Mucosa of descending colon (tissue), 3 donors: ENCODE results near the gene KCNAB2. TPM values are rescaled to one million over a fixed set of nuclear protein-coding genes. Genes with fewer than 3 reads are reported as not detected.

ENCODE experiments used
- ATAC-seq: fragments of 200-7000 bp; cut with Tn5 transposase; one replicate; pipeline ENCODE4 v1.9.1; 2020; ENCODE audit warnings: mild to moderate bottlenecking, moderate library complexity
- DNase-seq, 3 donors: peaks; one replicate each; pipeline ENCODE4 v3.0.0-alpha.2; 2020
- H3K36me3 ChIP-seq: fragments of 200-600 bp; one replicate; pipeline ENCODE4 v1.8.0; 2021; ENCODE audit warnings: low read depth, mild to moderate bottlenecking
- H3K4me1 ChIP-seq: fragments of 200-600 bp; one replicate; pipeline ENCODE4 v1.8.0; 2021; ENCODE audit warnings: low read depth, mild to moderate bottlenecking
- H3K4me3 ChIP-seq: fragments of 200-600 bp; one replicate; pipeline ENCODE4 v1.8.0; 2021; ENCODE audit warnings: mild to moderate bottlenecking
- H3K9me3 ChIP-seq: fragments of 200-600 bp; one replicate; pipeline ENCODE4 v1.8.0; 2021; ENCODE audit warnings: mild to moderate bottlenecking
- CTCF ChIP-seq: fragments of 200-600 bp; IDR thresholded peaks from one replicate; pipeline ENCODE4 v1.8.0; 2022; ENCODE audit warnings: antibody characterized with exemption, mild to moderate bottlenecking
- intact Hi-C, 2 donors: fragments of 100-400 bp; cut with DNase I in 1 of 2; cut with micrococcal nuclease in 1 of 2; formaldehyde crosslinking; loops; one replicate each; pipeline versions ENCODE4 v1.11.0 to v1.11.1; 2022; cut with DNase I, micrococcal nuclease
- total RNA-seq, 3 donors: library from RNA; stranded (reverse); fragmentation: NEBNext Ultra II Directional in 2 of 3; extraction: Animal tissue kit (Norgen Biotek cat#: 25700) in 2 of 3; gene quantifications; one replicate each; pipeline versions ENCODE4 v1.2.1 to v1.2.4, GENCODE V29; 2021 to 2023
- donor health status: DM: no; HTN: no; CAD: no; lungs with moderate emphysema.
- donor health status: DM: no; HTN: no; CAD: no.
- donor health status: DM: no; HTN: yes; CAD: no.

Gene KCNAB2
- total RNA-seq, 3 donors from 2014 or later = 6.9 to 15.7 (median 11.8) TPM

- Histone ChIP-seq H3K4me1 (no peaks in the 10 kb centered on the region), H3K9me3 (no peaks in the 10 kb centered on the region), H3K36me3 (no peaks in the 10 kb centered on the region), H3K4me3 (no peak overlapping the region)
- no peak for TF ChIP-seq CTCF
- DNase-seq = no peak
- no peak for ATAC-seq
- intact Hi-C loops = no loop called here
Observed at GRCh38 chr1:6090996-6091822, 45.5 kb downstream of the KCNAB2 start.

- DNase-seq (peak in 1 of 3 donors; percentile 29), ATAC-seq (no peak)
- no peak overlapping the region for H3K4me3 ChIP-seq
- H3K36me3 ChIP-seq = no peaks in the 10 kb centered on the region
- no peaks in the 10 kb centered on the region for H3K4me1 ChIP-seq
- intact Hi-C loops = no loop called here
- TF ChIP-seq CTCF = no peak
- H3K9me3 ChIP-seq = no peaks in the 10 kb centered on the region
Observed at GRCh38 chr1:6091823-6092109, 46.1 kb downstream of the KCNAB2 start.

- H3K36me3 ChIP-seq = no peaks in the 10 kb centered on the region
- no peaks in the 10 kb centered on the region for H3K9me3 ChIP-seq
- H3K4me1 ChIP-seq = no peaks in the 10 kb centered on the region
- TF ChIP-seq CTCF = no peak
- ATAC-seq = no peak
- intact Hi-C loops = no loop called here
- peak in 1 of 3 donors; percentile 36 for DNase-seq
- no peak overlapping the region for H3K4me3 ChIP-seq
Observed at GRCh38 chr1:6092211-6092610, 46.5 kb downstream of the KCNAB2 start.

DNA sequence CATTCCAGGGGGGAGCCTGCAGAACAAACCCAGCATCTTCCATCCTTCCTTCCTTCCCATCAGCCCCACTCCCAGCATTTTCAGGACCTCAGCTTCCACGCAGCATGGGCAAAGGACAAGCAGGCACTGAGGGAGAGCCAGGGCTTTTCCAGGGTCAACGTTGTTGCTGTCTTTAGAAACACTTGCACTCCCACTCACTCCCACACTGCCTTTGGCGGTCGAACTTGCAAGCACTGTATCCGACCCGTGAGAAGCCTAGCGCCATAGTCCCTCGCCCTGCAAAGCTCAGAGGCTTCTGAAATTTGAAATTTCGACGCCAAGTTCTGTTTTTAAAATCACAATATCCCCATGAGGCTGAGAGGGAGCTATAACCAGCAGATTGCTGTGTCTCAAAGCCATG is 47.4 kb downstream of the KCNAB2 start:
- no peaks in the 10 kb centered on the region for H3K9me3 ChIP-seq
- ATAC-seq (no peak), DNase-seq (no peak)
- H3K4me3 ChIP-seq = no peak overlapping the region
- H3K4me1 ChIP-seq = no peaks in the 10 kb centered on the region
- intact Hi-C loops = no loop called here
- TF ChIP-seq CTCF = no peak
- no peaks in the 10 kb centered on the region for H3K36me3 ChIP-seq

DNA sequence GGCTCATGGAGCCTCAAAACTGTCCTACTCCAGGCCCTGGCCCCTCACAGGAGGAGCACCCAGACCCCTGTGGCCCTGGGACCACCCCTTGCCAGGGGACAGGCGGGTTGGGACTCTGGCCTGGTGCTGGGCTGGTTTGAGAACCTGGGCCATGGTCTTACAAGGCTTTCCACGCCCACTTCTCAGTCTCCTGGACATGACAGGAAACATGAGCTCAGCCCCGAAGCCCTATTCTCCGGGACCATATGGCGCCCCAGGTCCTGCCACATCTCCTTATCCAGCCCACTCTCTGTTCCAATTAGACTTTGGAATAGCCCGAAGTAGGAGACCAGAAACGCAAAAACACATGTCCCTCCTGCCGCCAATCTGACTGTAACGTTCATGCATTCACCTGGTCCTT is 47.9 kb downstream of the KCNAB2 start:
- Histone ChIP-seq H3K36me3 (no peaks in the 10 kb centered on the region), H3K4me1 (no peaks in the 10 kb centered on the region), H3K4me3 (no peak overlapping the region), H3K9me3 (no peaks in the 10 kb centered on the region)
- DNase-seq = peak in 1 of 3 donors; percentile 19
- intact Hi-C loops = no loop called here
- TF ChIP-seq CTCF = no peak
- no peak for ATAC-seq
